ENCODE measurements around the gene C1QTNF8. TPM values are rescaled to one million over a fixed set of nuclear protein-coding genes. Genes with fewer than 3 reads are reported as not detected.

C1QTNF8 gene
- total RNA-seq, 6 donors from 2014 or later, result 0.30 TPM; not detected in 5

- 57% methylated on average over 14 to 31 of the region's 38 CpGs for WGBS, 2 donors
- peaks cover 0 to 25% (median 3%) of the 10 kb centered on the region in 4 donors for H3K27me3 ChIP-seq
- no peak for TF ChIP-seq POLR2A (IDR thresholded peaks at IDR 0.05)
- no peak for TF ChIP-seq POLR2AphosphoS5 (IDR thresholded peaks at IDR 0.05)
- no peak for TF ChIP-seq CTCF (IDR thresholded peaks at IDR 0.05)
- no peak for TF ChIP-seq EP300 (IDR thresholded peaks at IDR 0.05)
- peaks cover 0 to 6% (median 0%) of the 10 kb centered on the region in 4 donors for H3K9me3 ChIP-seq
- no peaks in the 10 kb centered on the region for H3K36me3 ChIP-seq
- no peak overlapping the region for H3K4me3 ChIP-seq
- no peak overlapping the region for H3K27ac ChIP-seq
- peak in 1 of 2 donors; percentile 77 for DNase-seq
- peaks cover 0 to 8% (median 0%) of the 10 kb centered on the region in 4 donors for H3K4me1 ChIP-seq
- peak in 1 of 2 donors; percentile 13 for ATAC-seq (ENCODE audit: low FRiP score in 2 of 2)
Observed at GRCh38 chr16:1045310-1045992, 50.6 kb downstream of the C1QTNF8 start.

- peaks cover 0 to 6% (median 0%) of the 10 kb centered on the region in 4 donors for H3K9me3 ChIP-seq
- no peak for TF ChIP-seq EP300 (IDR thresholded peaks at IDR 0.05)
- TF ChIP-seq POLR2AphosphoS5 (IDR thresholded peaks at IDR 0.05), result no peak
- H3K36me3 ChIP-seq, result no peaks in the 10 kb centered on the region
- WGBS, 2 donors, result 74% methylated on average over 25 of the region's 43 CpGs; no CpG with 5 or more reads in 1 of the 2 donors
- no peak overlapping the region for H3K27ac ChIP-seq
- peak in 1 of 2 donors; percentile 78 for DNase-seq
- peak in 1 of 2 donors; percentile 1 for ATAC-seq (ENCODE audit: low FRiP score in 2 of 2)
- no peak overlapping the region for H3K4me3 ChIP-seq
- H3K27me3 ChIP-seq, result peaks cover 0 to 25% (median 3%) of the 10 kb centered on the region in 4 donors
- peaks cover 0 to 8% (median 0%) of the 10 kb centered on the region in 4 donors for H3K4me1 ChIP-seq
Observed at GRCh38 chr16:1044460-1045309, 51.4 kb downstream of the C1QTNF8 start.

- no peak for TF ChIP-seq CTCF (IDR thresholded peaks at IDR 0.05)
- no peak for TF ChIP-seq EP300 (IDR thresholded peaks at IDR 0.05)
- no peak for TF ChIP-seq POLR2AphosphoS5 (IDR thresholded peaks at IDR 0.05)
- TF ChIP-seq POLR2A (IDR thresholded peaks at IDR 0.05), result no peak
- Histone ChIP-seq H3K9me3 (peaks cover 0 to 6% (median 0%) of the 10 kb centered on the region in 4 donors), H3K27ac (no peak overlapping the region), H3K27me3 (peaks cover 0 to 25% (median 3%) of the 10 kb centered on the region in 4 donors), H3K4me3 (no peak overlapping the region), H3K4me1 (peaks cover 0 to 8% (median 0%) of the 10 kb centered on the region in 4 donors), H3K36me3 (no peaks in the 10 kb centered on the region)
- peak in 1 of 2 donors; percentile 79 for DNase-seq
- no peak for ATAC-seq (ENCODE audit: low FRiP score in 2 of 2)
- 60 to 64% methylated on average over 1 to 18 of the region's 40 CpGs for WGBS, 2 donors
Observed at GRCh38 chr16:1043881-1044451, 52.1 kb downstream of the C1QTNF8 start.

- 60 to 73% methylated on average over 5 to 18 of the region's 19 CpGs for WGBS, 2 donors
- ATAC-seq (ENCODE audit: low FRiP score in 2 of 2) (no peak), DNase-seq (peak in 1 of 2 donors; percentile 70)
- Histone ChIP-seq H3K9me3 (peaks cover 0 to 6% (median 0%) of the 10 kb centered on the region in 4 donors), H3K27me3 (peaks cover 0 to 28% (median 3%) of the 10 kb centered on the region in 4 donors), H3K4me1 (peaks cover 0 to 4% (median 0%) of the 10 kb centered on the region in 4 donors), H3K4me3 (no peak overlapping the region), H3K36me3 (no peaks in the 10 kb centered on the region), H3K27ac (no peak overlapping the region)
- TF ChIP-seq CTCF (IDR thresholded peaks at IDR 0.05), result no peak
- no peak for TF ChIP-seq POLR2A (IDR thresholded peaks at IDR 0.05)
- TF ChIP-seq EP300 (IDR thresholded peaks at IDR 0.05), result no peak
- no peak for TF ChIP-seq POLR2AphosphoS5 (IDR thresholded peaks at IDR 0.05)
Observed at GRCh38 chr16:1042866-1043265, 53.2 kb downstream of the C1QTNF8 start.

All from upper lobe of left lung (tissue), 6 donors.